GM23338 (cell line): ENCODE results near the gene DCUN1D2.

ENCODE experiments used
- CREB1 ChIP-seq: fragments of 250-450 bp; sonication (Bioruptor Pico); IDR thresholded peaks from 2 replicates; pipeline ENCODE4 v1.5.0; 2020; ENCODE audit warnings: low read depth, mild to moderate bottlenecking, moderate library complexity
- CTCF ChIP-seq, 2 experiments: fragments of 200-600 bp in 1 of 2; sonication (generic) in 1 of 2; conservative IDR thresholded peaks; 2 replicates each; pipeline versions ENCODE4 v1.5.1 to v1.6.1; 2016 to 2017; ENCODE audit warnings: antibody characterized with exemption in 2 of 2, low read depth in 2 of 2, mild to moderate bottlenecking in 2 of 2, moderate library complexity in 1 of 2
- ETS1 ChIP-seq: IDR thresholded peaks from 2 replicates; pipeline ENCODE4 v1.6.1; 2016; ENCODE audit warnings: antibody characterized with exemption
- EZH2 ChIP-seq: fragments of 200-600 bp; sonication (generic); IDR thresholded peaks from one replicate; pipeline ENCODE4 v1.8.0; 2017; ENCODE audit warnings: antibody characterized with exemption, mild to moderate bottlenecking, low read depth; ENCODE audit not compliant: unreplicated experiment
- EZH2phosphoT487 ChIP-seq: fragments of 200-600 bp; sonication (generic); IDR thresholded peaks from one replicate; pipeline ENCODE4 v1.8.1; 2018; ENCODE audit warnings: antibody characterized with exemption; ENCODE audit not compliant: unreplicated experiment
- JUNB ChIP-seq: IDR thresholded peaks from one replicate; pipeline ENCODE4 v1.6.1; 2016; ENCODE audit warnings: antibody characterized with exemption; ENCODE audit not compliant: unreplicated experiment
- POLR2AphosphoS5 ChIP-seq: IDR thresholded peaks from 2 replicates; pipeline ENCODE4 v1.6.1; 2016; ENCODE audit warnings: antibody characterized with exemption, low read depth
- REST ChIP-seq: IDR thresholded peaks from one replicate; pipeline ENCODE4 v1.6.1; 2018; ENCODE audit warnings: antibody characterized with exemption; ENCODE audit not compliant: unreplicated experiment

GRCh38 chr13:113514847-113515246, 24.3 kb upstream of the DCUN1D2 start:
- TF ChIP-seq CTCF (conservative IDR thresholded peaks at IDR 0.05; ENCODE audit: low read depth in 2 of 2) (no peak), CREB1 (CRISPR knock-in tag) (no peak), EZH2 (no peak), POLR2AphosphoS5 (no peak), REST (no peak), EZH2phosphoT487 (no peak), JUNB (no peak), ETS1 (no peak)
